RWPE1 (cell line): ENCODE measurements around the gene GLIS1.

Experiments
- CTCF ChIA-PET: fragments of 350-600 bp; sonication (Branson Sonifier 250); formaldehyde crosslinking; extraction: SDS; loops from one replicate; lab custom pipeline; 2021; lab: Yijun Ruan, JAX
- POLR2A ChIA-PET: fragments of 400-600 bp; formaldehyde crosslinking; extraction: SDS; loops from one replicate; lab custom pipeline; 2020; ENCODE audit warnings: antibody characterized with exemption; ENCODE audit not compliant: low non-redundant PET; lab: Yijun Ruan, JAX
- DNase-seq: peaks from one replicate; pipeline ENCODE4 v3.0.0; 2012; ENCODE audit warnings: low spot score
- H3K27ac ChIP-seq: fragments of 450-650 bp; 2 replicates; pipeline ENCODE4 v1.5.1; 2017
- TF ChIP-seq, protein P1 (sequence below): fragments of 450-650 bp; conservative IDR thresholded peaks from 2 replicates; pipeline ENCODE4 v1.5.1; 2017; ENCODE audit warnings: low read depth, mild to moderate bottlenecking

The GLIS1 gene

DNA sequence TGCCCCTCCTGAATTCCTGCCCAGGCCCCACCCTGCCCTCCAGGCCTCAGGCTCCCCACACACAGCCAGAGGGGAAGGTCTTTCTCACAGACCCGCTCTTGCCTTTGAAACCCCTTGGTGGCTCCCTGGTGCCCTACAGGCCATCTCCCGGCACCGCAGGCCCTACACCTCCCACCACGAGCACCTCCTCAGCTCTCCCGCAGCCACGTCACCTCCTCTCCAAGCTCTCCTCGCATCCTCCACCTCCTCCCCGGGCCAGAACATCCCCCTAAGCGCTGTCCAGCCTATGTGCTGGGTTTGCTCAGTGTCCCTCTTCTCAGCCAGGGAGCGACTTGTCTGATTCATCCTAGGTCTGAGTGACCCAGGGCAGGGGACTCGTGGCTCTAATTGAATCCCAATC, 213.4 kb downstream of the GLIS1 start:
- ChIA-PET POLR2A (no interaction called here), CTCF (no interaction called here)
- no peak for DNase-seq
- no peak overlapping the region for H3K27ac ChIP-seq
- TF ChIP-seq, protein P1, sequence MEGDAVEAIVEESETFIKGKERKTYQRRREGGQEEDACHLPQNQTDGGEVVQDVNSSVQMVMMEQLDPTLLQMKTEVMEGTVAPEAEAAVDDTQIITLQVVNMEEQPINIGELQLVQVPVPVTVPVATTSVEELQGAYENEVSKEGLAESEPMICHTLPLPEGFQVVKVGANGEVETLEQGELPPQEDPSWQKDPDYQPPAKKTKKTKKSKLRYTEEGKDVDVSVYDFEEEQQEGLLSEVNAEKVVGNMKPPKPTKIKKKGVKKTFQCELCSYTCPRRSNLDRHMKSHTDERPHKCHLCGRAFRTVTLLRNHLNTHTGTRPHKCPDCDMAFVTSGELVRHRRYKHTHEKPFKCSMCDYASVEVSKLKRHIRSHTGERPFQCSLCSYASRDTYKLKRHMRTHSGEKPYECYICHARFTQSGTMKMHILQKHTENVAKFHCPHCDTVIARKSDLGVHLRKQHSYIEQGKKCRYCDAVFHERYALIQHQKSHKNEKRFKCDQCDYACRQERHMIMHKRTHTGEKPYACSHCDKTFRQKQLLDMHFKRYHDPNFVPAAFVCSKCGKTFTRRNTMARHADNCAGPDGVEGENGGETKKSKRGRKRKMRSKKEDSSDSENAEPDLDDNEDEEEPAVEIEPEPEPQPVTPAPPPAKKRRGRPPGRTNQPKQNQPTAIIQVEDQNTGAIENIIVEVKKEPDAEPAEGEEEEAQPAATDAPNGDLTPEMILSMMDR, result no peak

DNA sequence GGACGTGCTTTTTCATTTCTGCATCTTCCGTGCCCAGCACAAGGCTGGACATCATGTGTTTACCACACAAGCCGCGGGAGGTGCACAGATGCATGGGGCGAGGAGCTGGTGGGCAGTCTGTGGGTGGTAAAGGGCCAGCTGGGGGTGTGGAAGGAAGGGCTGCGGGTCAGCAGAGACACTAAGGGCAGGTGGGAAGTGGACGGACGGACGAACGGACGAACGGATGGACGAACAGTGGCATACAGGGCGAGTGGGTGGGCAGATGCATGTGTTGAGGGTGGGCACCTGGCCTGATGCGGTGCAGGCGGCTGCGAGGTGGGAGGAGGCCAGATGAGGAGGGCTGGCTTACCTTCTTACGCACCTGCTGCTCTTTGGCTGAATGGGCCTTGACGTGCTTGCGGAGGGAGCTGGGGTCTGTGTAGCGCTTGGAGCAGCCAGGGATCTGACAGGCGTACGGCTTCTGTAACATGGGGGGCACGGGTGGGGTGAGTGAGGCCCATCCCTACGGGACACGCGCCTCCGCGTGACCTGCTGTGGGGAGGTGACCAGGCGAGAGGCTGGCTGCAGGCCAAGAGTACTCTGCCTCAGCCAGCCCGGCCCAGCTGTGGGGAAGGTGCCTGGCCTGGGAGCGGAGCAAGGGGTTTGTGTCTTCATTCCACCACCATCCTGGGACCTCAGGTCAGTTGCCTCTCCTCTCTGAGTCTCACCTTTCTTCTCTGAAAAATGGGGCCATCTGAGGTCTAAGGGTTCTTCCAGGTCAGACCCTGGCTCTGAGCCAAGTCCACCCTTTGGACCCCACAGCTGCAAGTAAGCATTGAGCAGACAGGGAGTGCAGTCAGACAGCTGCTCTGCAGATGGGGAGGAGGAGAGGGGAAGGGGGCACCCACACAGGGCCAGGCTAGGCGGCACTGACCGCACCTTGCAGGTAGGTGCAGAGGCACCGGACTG, 214.3 kb downstream of the GLIS1 start:
- H3K27ac ChIP-seq, result no peak overlapping the region
- DNase-seq, result no peak
- CTCF ChIA-PET, result no interaction called here
- TF ChIP-seq, protein P1, result no peak
- POLR2A ChIA-PET, result no interaction called here

DNA sequence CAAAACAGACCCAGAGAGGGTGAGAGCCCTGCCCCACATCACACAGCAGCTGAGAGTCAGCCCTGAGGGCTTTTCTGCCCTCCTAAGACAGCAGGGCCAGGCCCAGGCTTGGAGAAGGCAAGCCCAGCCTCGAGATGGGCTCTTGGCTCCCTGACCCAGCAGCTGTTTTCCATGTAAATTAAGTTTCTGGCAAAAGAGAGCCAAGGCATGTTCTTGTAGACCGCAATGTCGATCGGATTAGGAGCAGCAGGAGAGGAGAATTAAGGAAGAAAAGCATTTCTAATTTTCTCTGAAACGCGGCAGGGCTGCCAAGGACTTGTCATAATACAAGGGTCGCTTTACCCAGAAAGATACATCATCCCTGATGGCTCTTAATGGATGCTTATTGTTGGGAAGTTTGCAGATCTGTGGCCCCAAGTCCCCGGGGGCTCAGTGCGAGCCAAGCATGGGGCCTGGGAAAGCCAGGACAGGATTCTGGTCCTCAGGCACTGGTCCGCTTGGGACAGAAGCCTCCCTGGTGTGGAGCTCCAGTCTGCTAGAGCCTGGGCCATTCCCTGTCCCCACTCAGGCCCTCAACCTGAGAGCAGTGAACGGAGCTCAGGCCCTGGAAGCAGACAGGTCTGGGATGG, 216.9 kb downstream of the GLIS1 start:
- CTCF ChIA-PET, result interaction anchor here (0.6 kb wide), 1 partner anchor 18 kb away, joined by 3 read pairs; no protein-coding TSS in a partner anchor

DNA sequence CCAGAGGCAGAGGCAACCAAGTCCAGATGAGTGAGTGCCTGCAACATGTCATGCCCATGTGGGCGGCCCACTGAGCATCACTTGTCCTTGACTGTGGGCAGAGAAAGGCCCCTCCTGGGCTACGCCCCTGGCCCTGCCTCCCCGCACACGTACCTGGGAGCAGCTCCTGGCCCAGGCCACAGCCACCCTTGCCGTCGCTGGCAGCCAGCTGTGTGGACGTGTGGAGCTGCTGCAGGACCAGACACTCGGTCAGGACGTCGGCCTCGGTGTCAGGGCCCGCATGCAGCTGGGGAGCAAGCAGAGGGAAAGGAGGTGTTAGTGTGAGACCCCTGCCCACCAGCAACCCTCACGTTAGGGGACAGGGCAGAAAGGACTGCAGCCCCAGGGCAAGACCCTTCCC, 218.5 kb downstream of the GLIS1 start:
- TF ChIP-seq, protein P1, result no peak
- DNase-seq, result no peak
- CTCF ChIA-PET, result no interaction called here
- POLR2A ChIA-PET, result no interaction called here
- no peak overlapping the region for H3K27ac ChIP-seq

More for the DNA sequence above, 216.9 kb downstream of the GLIS1 start:
- POLR2A ChIA-PET, result no interaction called here
- DNase-seq, result no peak
- TF ChIP-seq, protein P1, result no peak
- H3K27ac ChIP-seq, result no peak overlapping the region

DNA sequence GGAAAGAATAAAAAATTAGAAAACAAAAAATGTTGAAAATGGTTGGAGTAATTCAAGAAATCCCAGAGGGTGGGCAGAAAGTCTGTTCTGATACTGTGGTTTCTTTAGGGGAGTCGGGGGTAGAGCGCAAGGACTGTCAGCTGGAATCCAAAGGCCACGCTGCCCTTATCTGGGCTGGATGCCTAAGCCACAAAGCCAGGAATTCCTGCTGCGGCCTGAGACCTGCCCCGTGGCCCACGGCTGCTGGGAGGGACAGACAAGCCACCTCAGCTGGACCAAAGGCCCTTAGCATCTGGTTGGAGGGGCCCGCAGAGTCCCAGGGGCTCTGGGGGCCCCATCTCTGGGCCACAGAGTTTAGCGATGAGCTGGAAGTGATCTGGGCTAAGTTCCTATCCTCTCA, 219.5 kb downstream of the GLIS1 start:
- TF ChIP-seq, protein P1, result no peak
- H3K27ac ChIP-seq, result no peak overlapping the region
- DNase-seq, result no peak
- ChIA-PET POLR2A (no interaction called here), CTCF (interaction anchor here (0.6 kb wide), 2 partner anchors 9 to 32 kb away, joined by 3 read pairs; no protein-coding TSS in a partner anchor)

DNA sequence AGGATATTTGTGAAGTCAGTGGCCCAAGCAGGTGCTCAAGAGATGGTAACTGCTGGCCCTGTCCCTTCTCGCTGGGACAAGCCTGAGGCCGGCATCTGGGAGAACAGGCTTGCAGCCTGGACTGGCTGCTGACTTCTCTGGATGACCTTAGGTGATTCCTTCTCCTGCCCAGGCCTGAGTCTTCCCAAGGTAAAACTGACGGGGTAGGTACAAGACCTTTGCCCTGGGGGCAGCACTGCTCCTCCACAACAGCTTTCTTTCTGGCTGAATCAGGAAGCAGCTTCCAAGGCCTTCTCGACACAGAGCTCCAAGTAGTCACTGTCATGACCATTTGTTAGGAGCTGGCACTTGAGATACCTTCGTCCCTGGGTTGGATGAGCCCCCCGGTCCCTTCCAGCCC, 220.2 kb downstream of the GLIS1 start:
- TF ChIP-seq, protein P1, result no peak
- ChIA-PET POLR2A (no interaction called here), CTCF (interaction anchor here (0.6 kb wide), 2 partner anchors 8 to 31 kb away, joined by 3 read pairs; no protein-coding TSS in a partner anchor)

More for the DNA sequence above, 220.2 kb downstream of the GLIS1 start:
- no peak overlapping the region for H3K27ac ChIP-seq
- DNase-seq, result no peak
